ENCODE results near the gene SLC6A7.

The SLC6A7 gene

GRCh38 chr5:150174285-150174684, 15.6 kb upstream of the SLC6A7 start:
- TF ChIP-seq GATA3 (IDR thresholded peaks at IDR 0.05; ENCODE audit: low read depth, low read length) = no peak
- no peak for TF ChIP-seq GATA2 (IDR thresholded peaks at IDR 0.05; ENCODE audit: low read depth, low read length)

- TF ChIP-seq GATA3 (IDR thresholded peaks at IDR 0.05; ENCODE audit: low read depth, low read length) (no peak), GATA2 (IDR thresholded peaks at IDR 0.05; ENCODE audit: low read depth, low read length) (no peak)
These were observed 14.8 kb upstream of the SLC6A7 start for GRCh38 chr5:150175076-150175475.

GRCh38 chr5:150175536-150175935, 14.3 kb upstream of the SLC6A7 start:
- TF ChIP-seq GATA3 (IDR thresholded peaks at IDR 0.05; ENCODE audit: low read depth, low read length) = no peak
- TF ChIP-seq GATA2 (IDR thresholded peaks at IDR 0.05; ENCODE audit: low read depth, low read length) = no peak

GRCh38 chr5:150176745-150177477, 13.0 kb upstream of the SLC6A7 start:
- TF ChIP-seq GATA2 (IDR thresholded peaks at IDR 0.05; ENCODE audit: low read depth, low read length) (no peak), GATA3 (IDR thresholded peaks at IDR 0.05; ENCODE audit: low read depth, low read length) (no peak)

GRCh38 chr5:150177721-150178120, 12.1 kb upstream of the SLC6A7 start:
- no peak for TF ChIP-seq GATA2 (IDR thresholded peaks at IDR 0.05; ENCODE audit: low read depth, low read length)
- no peak for TF ChIP-seq GATA3 (IDR thresholded peaks at IDR 0.05; ENCODE audit: low read depth, low read length)

GRCh38 chr5:150178262-150178661, 11.6 kb upstream of the SLC6A7 start:
- no peak for TF ChIP-seq GATA3 (IDR thresholded peaks at IDR 0.05; ENCODE audit: low read depth, low read length)
- no peak for TF ChIP-seq GATA2 (IDR thresholded peaks at IDR 0.05; ENCODE audit: low read depth, low read length)

- no peak for TF ChIP-seq GATA2 (IDR thresholded peaks at IDR 0.05; ENCODE audit: low read depth, low read length)
- TF ChIP-seq GATA3 (IDR thresholded peaks at IDR 0.05; ENCODE audit: low read depth, low read length) = no peak
These were observed 10.7 kb upstream of the SLC6A7 start for GRCh38 chr5:150179019-150179620.

- TF ChIP-seq GATA3 (IDR thresholded peaks at IDR 0.05; ENCODE audit: low read depth, low read length) (no peak), GATA2 (IDR thresholded peaks at IDR 0.05; ENCODE audit: low read depth, low read length) (no peak)
These were observed 9.4 kb upstream of the SLC6A7 start for GRCh38 chr5:150180241-150181026.

GRCh38 chr5:150181027-150181426, 8.8 kb upstream of the SLC6A7 start:
- TF ChIP-seq GATA3 (IDR thresholded peaks at IDR 0.05; ENCODE audit: low read depth, low read length) (no peak), GATA2 (IDR thresholded peaks at IDR 0.05; ENCODE audit: low read depth, low read length) (no peak)

GRCh38 chr5:150181766-150182545, 7.9 kb upstream of the SLC6A7 start:
- no peak for TF ChIP-seq GATA3 (IDR thresholded peaks at IDR 0.05; ENCODE audit: low read depth, low read length)
- no peak for TF ChIP-seq GATA2 (IDR thresholded peaks at IDR 0.05; ENCODE audit: low read depth, low read length)

- TF ChIP-seq GATA2 (IDR thresholded peaks at IDR 0.05; ENCODE audit: low read depth, low read length) (no peak), GATA3 (IDR thresholded peaks at IDR 0.05; ENCODE audit: low read depth, low read length) (no peak)
These were observed 7.1 kb upstream of the SLC6A7 start for GRCh38 chr5:150182774-150183173.

- TF ChIP-seq GATA2 (IDR thresholded peaks at IDR 0.05; ENCODE audit: low read depth, low read length) (no peak), GATA3 (IDR thresholded peaks at IDR 0.05; ENCODE audit: low read depth, low read length) (no peak)
These were observed 6.4 kb upstream of the SLC6A7 start for GRCh38 chr5:150183436-150183835.

- no peak for TF ChIP-seq GATA2 (IDR thresholded peaks at IDR 0.05; ENCODE audit: low read depth, low read length)
- TF ChIP-seq GATA3 (IDR thresholded peaks at IDR 0.05; ENCODE audit: low read depth, low read length) = no peak
These were observed 5.9 kb upstream of the SLC6A7 start for GRCh38 chr5:150184006-150184405.
